HG03460 (cell line): ENCODE measurements around the gene LHB.
"Not testable (repeated sequence)": the region's sequence is repeated elsewhere in the genome, so short reads cannot be mapped to it uniquely, and the experiment has no call there.

ENCODE experiments used
- ATAC-seq: cut with Tn5 transposase; IDR thresholded peaks from one replicate; pipeline ENCODE4 v1.9.1; 2021; ENCODE audit not compliant: unreplicated experiment

LHB gene

GRCh38 chr19:49017041-49017665, at the start of gene LHB:
Gene LHB, minus strand, starts transcription at chr19:49017091. Its CDS starts 10 bp downstream, at chr19:49017081.
- no peak for ATAC-seq

GRCh38 chr19:49065905-49066512, 49.1 kb upstream of the LHB start:
- ATAC-seq = no peak

- no peak for ATAC-seq
Measured at GRCh38 chr19:49064768-49065611, 48.1 kb upstream of the LHB start, which contains the start of gene NTF4. Gene NTF4, minus strand, starts transcription at chr19:49064818. Its CDS starts 2,821 bp downstream, at chr19:49061997.

- ATAC-seq = no peak
Measured at GRCh38 chr19:49064029-49064629, 47.2 kb upstream of the LHB start.

GRCh38 chr19:49061445-49061844, 44.6 kb upstream of the LHB start:
- no peak for ATAC-seq

GRCh38 chr19:49061000-49061399, 44.1 kb upstream of the LHB start:
- no peak for ATAC-seq

- ATAC-seq = no peak
Measured at GRCh38 chr19:49059053-49059452, 42.2 kb upstream of the LHB start.

- ATAC-seq = no peak
Measured at GRCh38 chr19:49058562-49058961, 41.7 kb upstream of the LHB start.

- no peak for ATAC-seq
Measured at GRCh38 chr19:49057636-49058234, 40.8 kb upstream of the LHB start, which contains the start of gene CGB7. Gene CGB7, minus strand, starts transcription at chr19:49057749. Its CDS starts 2,374 bp downstream, at chr19:49055375.

- ATAC-seq = not testable (repeated sequence)
Measured at GRCh38 chr19:49056902-49057596, 40.2 kb upstream of the LHB start.

- no peak for ATAC-seq
Measured at GRCh38 chr19:49056101-49056901, 39.4 kb upstream of the LHB start.

- ATAC-seq = not testable (repeated sequence)
Measured at GRCh38 chr19:49050376-49051033, 33.6 kb upstream of the LHB start.

- not testable (repeated sequence) for ATAC-seq
Measured at GRCh38 chr19:49049834-49050233, 32.9 kb upstream of the LHB start.

GRCh38 chr19:49049011-49049410, 32.1 kb upstream of the LHB start, which contains the start of gene CGB8:
Gene CGB8, minus strand, starts transcription at chr19:49049111. Its CDS starts 372 bp downstream, at chr19:49048739.
- ATAC-seq = not testable (repeated sequence)

GRCh38 chr19:49043548-49043947, 26.7 kb upstream of the LHB start, which contains the start of gene CGB5:
Gene CGB5, plus strand, starts transcription at chr19:49043848. Its CDS starts 362 bp downstream, at chr19:49044210.
- not testable (repeated sequence) for ATAC-seq

- not testable (repeated sequence) for ATAC-seq
Measured at GRCh38 chr19:49042666-49043065, 25.8 kb upstream of the LHB start.

GRCh38 chr19:49042177-49042576, 25.3 kb upstream of the LHB start:
- ATAC-seq = no peak

- ATAC-seq = not testable (repeated sequence)
Measured at GRCh38 chr19:49039736-49040135, 22.8 kb upstream of the LHB start.
